GM12874 (cell line): Measurements from ENCODE around the gene GATAD2B.
A peak's percentile ranks its signal among the peaks of the same experiment; 100 is the strongest.

Source experiments
- TF ChIP-seq, protein P1 (sequence below): IDR thresholded peaks from 2 replicates; pipeline ENCODE4 v1.5.1; 2011; ENCODE audit warnings: low read depth, mild to moderate bottlenecking, control low read depth, low read length, moderate library complexity; ENCODE audit not compliant: insufficient read depth

Gene GATAD2B

DNA sequence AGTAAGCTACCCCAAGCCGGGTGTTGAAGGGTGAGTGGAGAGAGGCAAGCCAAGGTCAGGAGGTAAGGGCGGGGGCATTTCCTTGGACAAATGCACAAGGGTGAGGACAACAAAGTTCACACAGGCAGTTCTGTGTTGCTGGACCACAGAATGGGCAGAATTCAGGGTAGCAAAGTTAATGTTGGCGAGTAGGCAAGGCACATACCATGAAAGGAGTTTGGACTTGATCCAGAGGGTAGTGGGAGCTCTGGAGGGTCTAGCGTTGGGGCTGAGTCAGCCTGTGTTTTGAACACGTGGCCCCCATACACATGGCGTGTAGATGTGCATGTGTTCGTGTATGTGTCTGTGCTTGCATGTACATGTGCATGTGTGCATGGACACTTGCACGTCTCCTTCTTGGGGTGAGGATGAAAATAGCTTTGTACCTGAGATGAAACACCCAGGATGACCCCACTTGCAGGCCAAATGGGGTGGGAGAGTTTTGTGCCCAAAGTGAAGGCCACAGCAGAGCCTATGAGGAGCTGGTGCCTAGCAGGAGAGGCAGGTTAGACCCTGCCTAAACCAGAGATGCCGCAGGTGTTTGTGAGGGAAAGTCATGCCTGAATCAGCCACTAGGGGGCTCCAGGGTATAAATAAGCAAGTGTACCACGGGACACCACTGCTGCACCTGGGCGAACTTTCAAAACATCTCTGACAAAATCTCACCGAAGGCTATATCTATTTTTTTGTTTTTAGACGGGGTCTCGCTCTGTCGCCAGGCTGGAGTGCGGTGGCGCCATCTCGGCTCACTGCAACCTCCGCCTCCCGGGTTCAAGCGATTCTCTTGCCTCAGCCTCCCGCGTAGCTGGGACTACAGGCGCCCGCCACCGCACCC, 125.7 kb downstream of the GATAD2B start:
- TF ChIP-seq, protein P1, sequence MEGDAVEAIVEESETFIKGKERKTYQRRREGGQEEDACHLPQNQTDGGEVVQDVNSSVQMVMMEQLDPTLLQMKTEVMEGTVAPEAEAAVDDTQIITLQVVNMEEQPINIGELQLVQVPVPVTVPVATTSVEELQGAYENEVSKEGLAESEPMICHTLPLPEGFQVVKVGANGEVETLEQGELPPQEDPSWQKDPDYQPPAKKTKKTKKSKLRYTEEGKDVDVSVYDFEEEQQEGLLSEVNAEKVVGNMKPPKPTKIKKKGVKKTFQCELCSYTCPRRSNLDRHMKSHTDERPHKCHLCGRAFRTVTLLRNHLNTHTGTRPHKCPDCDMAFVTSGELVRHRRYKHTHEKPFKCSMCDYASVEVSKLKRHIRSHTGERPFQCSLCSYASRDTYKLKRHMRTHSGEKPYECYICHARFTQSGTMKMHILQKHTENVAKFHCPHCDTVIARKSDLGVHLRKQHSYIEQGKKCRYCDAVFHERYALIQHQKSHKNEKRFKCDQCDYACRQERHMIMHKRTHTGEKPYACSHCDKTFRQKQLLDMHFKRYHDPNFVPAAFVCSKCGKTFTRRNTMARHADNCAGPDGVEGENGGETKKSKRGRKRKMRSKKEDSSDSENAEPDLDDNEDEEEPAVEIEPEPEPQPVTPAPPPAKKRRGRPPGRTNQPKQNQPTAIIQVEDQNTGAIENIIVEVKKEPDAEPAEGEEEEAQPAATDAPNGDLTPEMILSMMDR = peak; percentile 89

DNA sequence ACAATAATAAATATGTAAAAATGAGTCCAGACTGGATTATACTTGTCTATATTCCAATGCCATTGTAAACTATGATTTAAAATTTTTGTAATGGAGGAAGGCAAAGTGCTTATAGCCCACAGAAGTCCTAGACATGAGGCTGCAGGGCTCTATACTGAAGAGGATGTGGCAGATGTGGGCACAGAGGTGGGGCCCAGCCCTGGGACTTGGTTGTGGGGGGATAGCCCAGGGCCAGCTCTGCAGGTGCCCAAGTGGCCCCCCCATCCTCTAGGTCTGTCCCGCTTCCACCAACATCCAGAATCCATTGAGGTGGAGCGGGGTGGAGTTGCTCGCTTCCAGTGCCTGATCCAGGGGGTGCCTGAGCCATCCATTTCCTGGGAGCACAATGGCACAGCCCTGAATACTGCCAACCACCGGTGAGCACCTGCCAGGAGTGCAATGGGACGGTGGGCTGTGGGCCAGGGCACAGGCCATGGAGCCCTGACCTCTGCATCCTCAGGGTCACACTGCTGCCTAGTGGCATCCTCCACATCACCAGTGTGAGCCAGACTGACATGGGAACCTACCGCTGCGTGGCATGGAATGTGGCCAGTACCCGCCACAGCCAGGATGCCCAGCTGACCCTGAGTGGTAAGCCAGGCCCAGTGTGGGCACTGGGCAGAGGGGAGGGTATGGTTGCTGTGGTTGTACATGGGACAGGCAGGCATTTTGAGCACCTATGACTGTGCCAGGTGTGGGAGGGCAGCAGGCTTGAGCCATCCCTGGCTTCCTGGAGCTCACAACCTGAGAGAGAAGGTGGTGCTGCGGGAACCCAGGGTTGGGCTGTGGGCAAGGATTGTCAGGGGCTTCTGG, 126.6 kb downstream of the GATAD2B start:
- TF ChIP-seq, protein P1 = no peak

DNA sequence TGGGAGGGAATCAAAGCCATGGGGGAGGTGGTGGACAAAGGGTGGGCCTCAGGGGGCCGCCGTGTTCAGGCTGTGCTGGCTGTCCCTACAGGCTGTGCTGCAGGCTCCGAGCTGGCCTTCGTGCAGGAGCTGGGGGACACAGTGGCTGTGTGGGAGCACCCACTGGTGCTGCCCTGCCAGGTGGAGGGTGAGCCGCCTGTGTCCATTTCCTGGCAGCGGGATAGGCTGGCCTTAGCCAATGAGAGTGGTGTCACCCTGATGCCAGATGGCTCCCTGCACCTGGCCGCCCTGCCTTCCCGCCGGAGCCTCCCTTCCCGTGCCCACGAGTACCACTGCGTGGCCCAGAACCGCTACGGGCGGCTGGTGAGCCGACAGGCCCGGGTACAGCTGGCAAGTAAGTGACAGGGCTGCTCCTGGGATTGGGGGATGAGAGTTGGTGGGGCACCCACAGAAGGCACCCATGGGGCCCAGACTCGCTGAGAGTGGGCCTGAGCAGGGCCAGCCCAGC, 127.4 kb downstream of the GATAD2B start:
- TF ChIP-seq, protein P1 = no peak

DNA sequence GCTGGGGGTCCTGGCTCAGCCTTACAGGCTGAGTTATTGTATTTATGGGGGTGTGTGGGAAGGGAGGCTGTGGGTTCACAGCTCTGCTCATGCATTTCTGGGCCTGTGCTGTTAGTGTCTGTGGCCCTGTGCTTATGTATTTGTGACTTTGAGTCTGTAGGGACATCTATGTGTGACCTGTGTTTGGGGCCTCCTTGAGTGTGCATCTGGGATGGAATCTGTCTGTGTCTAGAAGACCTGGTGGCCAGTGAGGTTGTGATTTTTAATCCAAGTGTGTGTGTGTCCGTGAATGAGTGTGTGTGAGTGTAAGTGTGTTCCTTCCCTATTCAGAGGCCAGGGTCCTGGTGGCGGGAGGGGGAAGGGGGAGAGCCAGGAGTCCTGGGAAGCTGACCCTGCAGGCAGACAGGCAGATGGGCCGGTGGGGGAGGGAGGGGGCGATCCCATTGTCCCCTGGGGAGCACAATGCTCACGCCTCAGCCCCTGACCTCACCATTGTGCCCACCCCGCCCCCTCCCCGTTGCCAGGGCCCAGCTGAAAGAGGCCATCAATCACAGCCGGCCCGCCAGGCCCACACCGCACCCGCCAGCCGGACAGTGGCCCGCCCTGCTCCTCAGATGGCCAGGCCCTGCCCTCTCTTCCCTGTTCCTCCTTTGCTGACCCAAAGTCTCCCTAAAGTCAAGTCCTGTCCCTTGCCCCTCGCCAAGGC, 128.0 kb downstream of the GATAD2B start:
- TF ChIP-seq, protein P1 = no peak

DNA sequence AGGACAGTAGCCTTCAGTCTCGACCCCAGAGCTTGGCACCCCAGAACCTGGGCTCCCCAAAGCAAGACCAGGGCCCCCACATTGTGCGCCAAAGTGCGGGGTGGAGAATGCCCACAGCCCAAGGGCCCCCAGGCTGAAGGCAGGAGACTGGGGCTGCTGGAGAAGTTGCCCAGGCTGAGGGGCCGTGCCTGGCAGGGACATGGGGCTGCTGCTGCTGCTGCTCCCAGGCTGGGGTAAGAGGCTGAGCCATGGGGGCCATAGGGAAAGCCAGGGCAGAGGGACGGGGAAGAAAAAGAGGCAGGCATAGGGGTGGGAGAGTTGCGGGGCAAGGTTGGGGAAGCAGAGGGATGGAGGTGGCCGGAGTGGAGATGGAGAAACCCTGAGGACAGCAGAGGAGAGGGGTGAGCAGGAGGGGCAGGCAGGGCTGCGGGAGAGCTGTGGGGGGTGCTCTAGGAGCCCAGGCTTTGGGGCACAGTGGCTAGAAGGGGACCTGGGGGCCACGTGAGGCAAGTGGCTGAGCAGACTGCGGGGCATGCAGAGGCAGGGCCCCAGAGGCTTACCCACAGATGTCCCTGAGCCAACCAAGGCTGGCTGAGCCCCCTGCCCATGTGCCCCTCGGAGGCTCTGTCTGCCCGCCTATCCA, 128.7 kb downstream of the GATAD2B start:
- TF ChIP-seq, protein P1 = no peak

DNA sequence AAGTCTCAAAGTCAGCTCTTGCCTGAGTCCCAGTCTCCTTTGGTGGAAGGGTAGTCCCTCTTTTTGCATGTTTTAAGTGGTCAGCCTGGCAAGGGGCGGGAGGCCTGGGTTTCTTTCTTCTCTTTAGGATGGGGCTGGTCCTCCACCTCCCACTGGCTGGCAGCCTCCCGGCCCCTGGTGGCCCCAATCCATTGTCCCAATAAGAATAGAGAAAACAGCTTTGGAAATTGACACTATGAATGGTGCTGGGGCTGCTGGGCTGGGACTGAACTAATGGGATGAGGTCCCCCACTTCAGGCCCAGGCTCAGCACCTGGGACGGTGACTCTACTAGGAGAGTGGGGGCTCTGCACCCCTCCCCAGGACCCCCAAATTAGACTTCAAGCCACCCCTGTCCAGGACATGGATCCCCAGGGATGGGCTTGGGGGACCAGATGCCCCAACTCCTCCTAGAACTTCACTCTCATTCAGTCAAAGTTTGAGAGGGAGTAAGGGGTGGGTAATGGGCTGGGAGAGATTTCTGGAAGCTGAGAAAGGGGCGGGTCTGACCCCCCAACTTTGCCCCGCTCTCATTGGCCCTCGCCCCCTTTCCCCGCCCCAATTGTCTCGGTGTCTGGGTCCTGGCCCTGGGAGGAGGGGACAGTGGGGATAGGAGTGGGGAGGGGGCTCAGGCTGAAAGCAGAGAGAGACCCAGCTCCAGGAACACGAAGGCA, 129.4 kb downstream of the GATAD2B start:
- TF ChIP-seq, protein P1 = no peak
